ENCODE measurements around the gene PNPLA7.

DNA sequence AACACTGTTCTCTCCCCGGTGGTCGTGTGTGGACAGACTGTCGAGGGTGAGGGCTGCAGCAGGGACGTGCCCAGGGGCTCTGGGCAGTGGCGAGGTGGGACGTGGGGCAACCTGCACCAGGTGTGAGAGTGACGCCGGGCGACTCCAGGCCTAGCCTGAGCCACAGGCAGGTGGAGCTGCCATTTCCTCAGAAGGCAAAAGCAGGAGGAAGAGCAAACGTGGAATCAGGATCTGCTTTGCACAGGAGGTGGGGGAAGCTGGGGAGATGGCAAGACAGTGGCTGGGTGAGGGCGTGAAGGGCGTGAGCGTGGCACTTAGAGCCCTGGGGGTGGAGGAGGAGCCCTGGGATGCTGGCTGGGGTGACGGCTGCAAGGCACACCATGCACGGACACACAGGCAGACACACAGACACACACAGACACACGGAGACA is 51.5 kb downstream of the PNPLA7 start:
- TF ChIP-seq, protein P1, sequence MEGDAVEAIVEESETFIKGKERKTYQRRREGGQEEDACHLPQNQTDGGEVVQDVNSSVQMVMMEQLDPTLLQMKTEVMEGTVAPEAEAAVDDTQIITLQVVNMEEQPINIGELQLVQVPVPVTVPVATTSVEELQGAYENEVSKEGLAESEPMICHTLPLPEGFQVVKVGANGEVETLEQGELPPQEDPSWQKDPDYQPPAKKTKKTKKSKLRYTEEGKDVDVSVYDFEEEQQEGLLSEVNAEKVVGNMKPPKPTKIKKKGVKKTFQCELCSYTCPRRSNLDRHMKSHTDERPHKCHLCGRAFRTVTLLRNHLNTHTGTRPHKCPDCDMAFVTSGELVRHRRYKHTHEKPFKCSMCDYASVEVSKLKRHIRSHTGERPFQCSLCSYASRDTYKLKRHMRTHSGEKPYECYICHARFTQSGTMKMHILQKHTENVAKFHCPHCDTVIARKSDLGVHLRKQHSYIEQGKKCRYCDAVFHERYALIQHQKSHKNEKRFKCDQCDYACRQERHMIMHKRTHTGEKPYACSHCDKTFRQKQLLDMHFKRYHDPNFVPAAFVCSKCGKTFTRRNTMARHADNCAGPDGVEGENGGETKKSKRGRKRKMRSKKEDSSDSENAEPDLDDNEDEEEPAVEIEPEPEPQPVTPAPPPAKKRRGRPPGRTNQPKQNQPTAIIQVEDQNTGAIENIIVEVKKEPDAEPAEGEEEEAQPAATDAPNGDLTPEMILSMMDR (IDR thresholded peaks at IDR 0.05): no peak
- TF ChIP-seq EZH2 (IDR thresholded peaks at IDR 0.05; ENCODE audit: borderline replicate concordance, insufficient read depth, low read depth, low read length, poor library complexity, severe bottlenecking): no peak

Measured in B cell (primary cell).